GM19193 (cell line): ENCODE data around the gene MLYCD.

Experiments
- POLR2A ChIP-seq: IDR thresholded peaks from 4 replicates; pipeline ENCODE4 v1.6.1; 2011; ENCODE audit not compliant: insufficient read depth, insufficient read length; ENCODE audit errors: extremely low read depth

The MLYCD gene

GRCh38 chr16:83939266-83939855, 40.4 kb downstream of the MLYCD start:
- no peak for TF ChIP-seq POLR2A

GRCh38 chr16:83940119-83940518, 41.2 kb downstream of the MLYCD start:
- TF ChIP-seq POLR2A: no peak

- no peak for TF ChIP-seq POLR2A
These were observed 41.9 kb downstream of the MLYCD start for GRCh38 chr16:83940630-83941378.

- TF ChIP-seq POLR2A: no peak
These were observed 43.2 kb downstream of the MLYCD start for GRCh38 chr16:83942074-83942473.

GRCh38 chr16:83942815-83943515, 44.0 kb downstream of the MLYCD start:
- TF ChIP-seq POLR2A: no peak

GRCh38 chr16:83943516-83944050, 44.7 kb downstream of the MLYCD start:
- no peak for TF ChIP-seq POLR2A

GRCh38 chr16:83945587-83945986, 46.7 kb downstream of the MLYCD start:
- no peak for TF ChIP-seq POLR2A

- TF ChIP-seq POLR2A: no peak
These were observed 47.4 kb downstream of the MLYCD start for GRCh38 chr16:83946154-83946780.

- TF ChIP-seq POLR2A: no peak
These were observed 48.1 kb downstream of the MLYCD start for GRCh38 chr16:83946781-83947566.

GRCh38 chr16:83947642-83948234, 48.8 kb downstream of the MLYCD start:
- TF ChIP-seq POLR2A: no peak

GRCh38 chr16:83948914-83949723, 50.2 kb downstream of the MLYCD start:
- TF ChIP-seq POLR2A: no peak

GRCh38 chr16:83949724-83950001, 50.7 kb downstream of the MLYCD start:
- TF ChIP-seq POLR2A: no peak

GRCh38 chr16:83951544-83951943, 52.6 kb downstream of the MLYCD start:
- TF ChIP-seq POLR2A: no peak
